Fibroblast of the aortic adventitia (primary cell): ENCODE data around the gene GPATCH2. TPM values are rescaled to one million over a fixed set of nuclear protein-coding genes. Genes with fewer than 3 reads are reported as not detected.

Experiments
- DNase-seq: peaks from one replicate; pipeline ENCODE4 v3.0.0-alpha.2; 2010; ENCODE audit warnings: low read depth
- H3K4me3 ChIP-seq: 2 replicates; pipeline ENCODE4 v1.5.1; 2011; ENCODE audit warnings: low read depth, mild to moderate bottlenecking, control low read depth, low read length, moderate library complexity
- CTCF ChIP-seq: IDR thresholded peaks from 2 replicates; pipeline ENCODE4 v1.5.1; 2011; ENCODE audit warnings: mild to moderate bottlenecking, low read length, control low read depth, inconsistent platforms; ENCODE audit not compliant: insufficient read depth
- total RNA-seq: library from RNA; depleted of rRNA; stranded (reverse); fragments of >200 nt; gene quantifications from 2 replicates; pipeline ENCODE4 v1.2.3, GENCODE V29; 2012; ENCODE audit warnings: low replicate concordance

Gene GPATCH2
- total RNA-seq, 1 donor, result 23.6 TPM

DNA sequence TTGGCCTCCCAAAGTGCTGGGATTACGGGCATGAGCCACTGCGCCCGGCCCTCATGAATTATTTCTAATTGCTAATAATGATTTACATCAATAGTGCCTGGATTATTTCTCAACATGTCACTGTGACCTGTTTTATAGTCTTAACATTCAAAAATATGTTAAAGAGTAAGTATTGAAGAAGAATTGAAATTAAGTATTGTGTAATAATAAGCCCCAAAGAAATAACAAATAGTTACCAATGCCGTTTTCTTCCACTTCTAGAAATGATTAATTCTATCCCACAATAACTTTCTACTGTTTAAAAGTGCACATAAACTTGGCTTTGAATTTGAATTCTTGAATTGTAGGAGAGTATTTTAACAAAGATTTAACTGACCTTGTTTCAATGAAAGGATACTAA, 19.8 kb upstream of the GPATCH2 start:
- no peak for DNase-seq
- TF ChIP-seq CTCF, result no peak
- H3K4me3 ChIP-seq, result no peak overlapping the region

- no peak for TF ChIP-seq CTCF
- DNase-seq, result no peak
- no peak overlapping the region for H3K4me3 ChIP-seq
Measured at GRCh38 chr1:217647791-217648190, 16.9 kb upstream of the GPATCH2 start.

GRCh38 chr1:217642455-217642854, 11.6 kb upstream of the GPATCH2 start:
- DNase-seq, result no peak
- no peak for TF ChIP-seq CTCF
- H3K4me3 ChIP-seq, result no peak overlapping the region

GRCh38 chr1:217627431-217627830, 3.5 kb downstream of the GPATCH2 start:
- no peak for DNase-seq
- H3K4me3 ChIP-seq, result no peak overlapping the region
- TF ChIP-seq CTCF, result no peak

DNA sequence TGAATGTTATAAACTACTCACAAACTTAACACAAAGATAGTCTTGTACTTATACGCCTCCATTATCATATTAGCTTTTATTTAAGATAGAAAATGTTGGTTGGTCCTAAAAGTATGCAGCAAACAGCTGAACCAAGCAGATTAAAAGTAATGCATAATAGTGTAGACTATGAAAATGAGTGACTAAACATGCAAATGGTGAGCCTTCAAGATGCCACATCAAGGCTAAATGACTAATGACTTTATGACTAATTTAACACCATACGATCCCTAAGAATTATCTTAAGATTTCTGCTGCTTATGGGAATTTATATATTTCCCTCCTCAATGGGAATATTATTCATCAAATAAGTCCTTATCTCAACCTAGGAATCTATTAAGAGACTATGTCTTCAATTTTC, 4.6 kb downstream of the GPATCH2 start:
- DNase-seq, result no peak
- no peak for TF ChIP-seq CTCF
- H3K4me3 ChIP-seq, result no peak overlapping the region

DNA sequence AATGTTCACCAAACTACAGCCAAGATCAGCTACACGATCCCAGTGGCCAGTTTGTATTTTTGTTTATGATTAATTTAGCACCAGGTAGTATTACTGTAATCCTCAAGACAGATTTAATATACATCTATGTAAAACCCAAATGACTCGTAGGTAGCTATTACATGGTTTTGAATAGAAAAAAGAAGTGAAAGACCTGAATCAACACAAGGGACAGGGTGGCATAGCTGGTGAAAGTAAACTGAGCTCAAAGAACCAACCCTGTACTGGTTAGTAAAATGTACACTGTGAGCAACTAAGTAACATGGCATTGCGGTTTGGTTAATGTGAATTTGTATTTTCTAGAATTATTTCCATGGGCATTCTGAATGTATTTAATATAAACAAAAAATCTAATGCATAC, 8.8 kb downstream of the GPATCH2 start:
- no peak for DNase-seq
- TF ChIP-seq CTCF, result no peak
- no peak overlapping the region for H3K4me3 ChIP-seq

- no peak for TF ChIP-seq CTCF
- no peak overlapping the region for H3K4me3 ChIP-seq
- no peak for DNase-seq
Measured at GRCh38 chr1:217620814-217621213, 10.1 kb downstream of the GPATCH2 start.
